HG02571 (cell line): Measurements from ENCODE around the gene PDGFC.

ENCODE experiments used
- ATAC-seq: cut with Tn5 transposase; IDR thresholded peaks from one replicate; pipeline ENCODE4 v1.9.1; 2021; ENCODE audit warnings: mild to moderate bottlenecking, moderate library complexity; ENCODE audit not compliant: unreplicated experiment

Gene PDGFC

GRCh38 chr4:156763511-156763910 is 208.1 kb downstream of the PDGFC start:
- no peak for ATAC-seq

DNA sequence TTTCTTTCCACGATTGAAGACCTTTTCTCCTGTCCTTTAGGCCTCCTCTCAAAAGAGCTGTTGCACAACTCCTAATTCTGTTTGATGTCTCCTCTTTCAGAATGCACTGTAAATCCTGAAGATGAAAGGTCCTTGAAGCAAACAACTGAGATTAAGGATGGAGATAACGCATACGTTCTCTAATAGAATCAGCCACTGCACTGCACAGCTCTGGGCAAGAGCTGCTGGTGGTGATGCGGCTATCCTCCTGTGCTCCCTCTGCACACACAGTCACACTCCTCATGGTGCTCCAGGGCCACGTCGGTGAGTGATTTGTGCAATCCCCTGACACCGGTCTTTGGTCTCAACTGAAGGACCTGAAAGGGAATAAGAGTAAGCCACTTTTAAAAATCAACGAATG is 208.7 kb downstream of the PDGFC start:
- no peak for ATAC-seq

- ATAC-seq, result no peak
Measured at GRCh38 chr4:156756118-156756517, 215.5 kb downstream of the PDGFC start.

- ATAC-seq, result no peak
Measured at GRCh38 chr4:156754832-156755570, 216.6 kb downstream of the PDGFC start.

DNA sequence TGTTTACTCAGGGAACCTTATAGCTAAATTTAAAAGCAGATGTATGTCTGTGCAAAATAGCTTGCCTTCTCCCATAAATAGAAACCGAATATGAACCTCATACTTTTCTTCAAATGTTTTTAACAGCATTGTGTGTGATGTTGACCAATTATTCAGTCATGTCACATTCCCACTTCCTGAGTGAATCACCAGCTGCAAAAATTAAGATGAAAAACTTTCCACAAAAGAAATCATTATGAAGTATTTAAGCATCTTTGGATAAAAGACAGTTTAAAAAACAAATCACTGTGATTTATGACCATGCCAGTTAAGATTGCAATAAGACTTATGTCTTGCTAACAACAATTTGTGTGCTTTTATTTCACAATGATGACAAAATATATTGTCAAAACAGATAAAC is 220.1 kb downstream of the PDGFC start:
- no peak for ATAC-seq

GRCh38 chr4:156749426-156750403 is 221.9 kb downstream of the PDGFC start:
- no peak for ATAC-seq

DNA sequence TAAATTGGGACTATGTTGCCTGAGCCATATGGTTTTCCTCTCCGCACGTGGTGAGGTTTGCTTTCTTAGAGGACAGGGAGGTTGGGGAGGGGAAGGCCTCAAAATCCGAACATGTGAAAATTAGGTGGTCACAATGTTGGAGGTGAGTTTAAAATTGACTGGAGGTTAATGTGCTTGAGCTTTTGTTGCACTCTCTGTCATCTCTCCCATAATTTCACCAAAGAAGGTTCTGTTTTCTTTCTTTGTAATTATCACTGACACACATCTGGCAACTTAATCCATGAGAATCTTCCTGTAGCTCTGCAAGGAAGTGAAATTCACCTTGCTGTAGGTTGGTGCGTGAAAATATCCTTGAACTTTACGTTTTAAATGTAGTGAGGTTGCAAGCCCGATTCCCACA is 225.5 kb downstream of the PDGFC start:
- no peak for ATAC-seq

GRCh38 chr4:156738766-156739165 is 232.8 kb downstream of the PDGFC start:
- ATAC-seq, result no peak

GRCh38 chr4:156734965-156735895 is 236.4 kb downstream of the PDGFC start:
- no peak for ATAC-seq

DNA sequence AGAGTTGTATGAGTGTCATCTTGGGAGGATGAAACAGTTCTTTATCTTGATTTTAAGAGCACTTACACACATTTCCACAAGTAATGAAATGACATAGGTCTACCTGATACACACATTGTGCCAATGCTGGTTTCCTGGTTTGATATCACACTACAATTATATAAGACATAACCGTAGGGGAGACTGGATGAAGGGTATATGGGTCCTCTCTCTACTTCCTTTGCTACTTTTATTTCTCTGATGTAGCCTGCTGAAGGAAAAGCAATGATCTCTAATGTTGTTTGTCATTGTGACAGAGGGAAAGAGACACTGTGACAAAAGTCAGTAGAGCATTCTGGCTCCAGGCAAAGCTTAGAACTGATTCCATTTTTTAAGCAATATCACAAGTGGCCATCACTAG is 238.0 kb downstream of the PDGFC start:
- no peak for ATAC-seq

DNA sequence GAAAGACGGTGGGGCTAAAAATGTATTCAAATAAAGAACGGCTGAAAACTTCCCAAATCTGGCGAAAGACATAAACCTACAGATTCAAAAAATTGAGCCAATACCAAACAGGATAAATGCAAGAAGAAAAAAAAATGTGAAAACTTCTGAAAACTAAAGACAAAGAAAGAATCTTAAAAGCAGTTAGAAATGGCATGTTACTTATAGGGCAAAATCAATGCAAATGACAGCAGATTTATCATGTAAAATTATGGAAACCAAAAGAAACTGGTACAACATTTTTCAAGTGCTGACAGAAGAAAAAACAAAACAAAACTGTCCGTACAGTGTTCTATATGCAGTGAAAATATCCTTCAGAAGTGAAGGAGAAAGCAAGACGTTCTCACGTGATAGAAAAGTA is 239.0 kb downstream of the PDGFC start:
- ATAC-seq, result no peak

- ATAC-seq, result no peak
Measured at GRCh38 chr4:156729416-156729815, 242.2 kb downstream of the PDGFC start.

GRCh38 chr4:156725257-156725656 is 246.3 kb downstream of the PDGFC start:
- no peak for ATAC-seq

GRCh38 chr4:156723951-156724668 is 247.5 kb downstream of the PDGFC start:
- no peak for ATAC-seq

DNA sequence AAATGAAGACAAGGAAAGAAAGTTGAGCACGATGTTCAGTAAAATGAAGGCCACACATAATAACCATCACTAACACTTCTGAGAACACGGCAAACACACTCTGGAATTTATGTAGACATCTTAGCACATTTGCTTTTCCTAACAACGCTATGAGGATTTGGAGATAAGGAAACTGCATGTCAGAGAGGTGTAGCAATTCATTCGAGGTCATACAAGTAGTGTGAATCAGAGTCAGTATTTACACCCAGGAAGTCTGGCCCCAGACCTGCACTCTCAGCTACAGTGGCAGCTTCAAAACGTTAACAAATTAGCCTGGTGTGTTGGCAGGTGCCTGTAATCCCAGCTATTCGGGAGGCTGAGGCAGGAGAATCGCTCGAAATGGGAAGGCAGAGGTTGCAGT is 253.4 kb downstream of the PDGFC start:
- no peak for ATAC-seq

DNA sequence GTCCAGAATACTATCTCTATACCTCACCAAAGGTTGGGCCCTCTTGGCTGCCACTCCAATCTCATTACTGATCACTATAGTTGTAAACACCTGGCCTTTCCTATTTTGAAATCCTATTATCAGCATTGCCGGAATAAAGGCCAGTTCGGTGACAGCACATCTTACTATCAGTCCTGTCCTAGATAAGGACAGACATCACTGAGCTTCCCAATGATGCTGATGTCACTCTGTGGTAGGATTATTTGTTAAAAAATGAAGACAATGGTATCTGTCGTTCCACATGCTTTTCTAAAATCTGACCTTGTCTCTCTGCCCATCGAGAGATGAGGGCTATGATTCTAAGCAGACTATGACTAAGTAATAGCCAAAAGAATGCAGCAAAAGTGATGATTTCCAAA is 260.4 kb downstream of the PDGFC start:
- no peak for ATAC-seq
